ENCODE results near the gene SLC30A4.
A peak's percentile ranks its signal among the peaks of the same experiment; 100 is the strongest.

SLC30A4 gene

DNA sequence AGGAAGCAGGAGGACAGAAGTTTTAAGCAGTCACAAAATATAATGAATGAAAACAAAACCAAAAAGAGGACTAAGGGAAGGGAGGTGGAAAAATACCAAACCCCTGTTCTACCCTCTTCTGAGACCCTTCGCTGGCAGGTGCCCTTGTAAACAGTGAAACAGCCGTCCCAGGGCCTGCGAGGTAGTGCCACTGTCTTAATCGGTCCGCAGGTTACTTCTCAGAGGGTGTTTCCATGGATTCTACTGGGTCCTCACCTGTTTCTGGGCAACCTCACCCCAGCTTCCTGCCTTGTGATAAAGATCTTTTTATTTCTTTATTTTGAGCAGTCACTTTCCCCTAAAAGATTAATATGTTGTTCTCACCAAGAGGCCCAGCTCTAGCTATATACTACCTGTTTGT lies 65.3 kb downstream of the SLC30A4 start:
- Histone ChIP-seq H3K4me3 (peak overlapping the region in 2 of 7 experiments; percentile 15 to 28), H3K27ac (peak overlapping the region in 16 of 21 experiments; percentile 26 to 78 (median 58))

DNA sequence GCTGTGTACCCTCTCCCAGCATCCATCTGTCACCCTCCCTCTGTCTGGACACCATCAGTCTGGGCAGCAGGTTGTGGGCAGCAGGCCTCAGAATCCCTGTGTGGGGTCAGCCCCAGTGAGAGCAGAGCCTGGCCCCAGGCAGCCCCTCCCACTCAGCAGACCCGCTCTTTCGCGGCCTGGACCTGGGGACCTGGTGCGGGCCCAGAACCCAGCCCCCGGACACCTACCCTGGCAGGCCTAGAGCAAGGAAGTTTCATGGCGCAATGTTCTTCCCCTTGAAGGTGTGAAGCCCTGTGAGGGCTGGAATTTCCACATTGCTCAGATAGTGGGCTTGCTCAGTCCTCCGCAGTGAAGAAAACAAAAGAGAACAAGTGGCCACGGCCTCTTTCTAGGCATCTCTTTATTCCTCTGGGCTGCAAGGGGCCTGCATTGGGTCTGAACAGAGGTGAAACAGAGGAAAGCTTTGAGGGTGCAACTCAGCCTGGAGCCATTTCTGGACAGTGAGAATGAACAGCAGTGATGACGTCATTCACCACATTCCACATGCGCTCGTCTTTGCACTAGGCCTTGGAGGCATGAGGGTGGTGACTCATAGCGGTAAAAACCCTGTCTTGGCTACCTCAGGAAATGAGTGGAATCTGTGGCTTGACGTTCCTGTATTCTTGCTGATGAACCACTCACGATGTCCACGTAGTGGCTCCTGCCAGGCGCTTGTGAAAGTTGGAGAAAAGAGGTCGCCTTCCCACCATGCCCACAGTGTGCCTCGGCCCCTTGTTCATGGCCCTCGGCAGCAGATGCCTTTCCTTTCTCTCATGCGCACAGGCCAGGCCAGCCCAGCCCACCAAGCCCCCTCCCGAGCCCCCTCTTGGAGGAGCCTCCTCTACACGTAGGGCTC lies 66.1 kb downstream of the SLC30A4 start:
- Histone ChIP-seq H3K27ac (peak overlapping the region in 19 of 21 experiments; percentile 26 to 78 (median 60)), H3K4me3 (no peak overlapping the region)

DNA sequence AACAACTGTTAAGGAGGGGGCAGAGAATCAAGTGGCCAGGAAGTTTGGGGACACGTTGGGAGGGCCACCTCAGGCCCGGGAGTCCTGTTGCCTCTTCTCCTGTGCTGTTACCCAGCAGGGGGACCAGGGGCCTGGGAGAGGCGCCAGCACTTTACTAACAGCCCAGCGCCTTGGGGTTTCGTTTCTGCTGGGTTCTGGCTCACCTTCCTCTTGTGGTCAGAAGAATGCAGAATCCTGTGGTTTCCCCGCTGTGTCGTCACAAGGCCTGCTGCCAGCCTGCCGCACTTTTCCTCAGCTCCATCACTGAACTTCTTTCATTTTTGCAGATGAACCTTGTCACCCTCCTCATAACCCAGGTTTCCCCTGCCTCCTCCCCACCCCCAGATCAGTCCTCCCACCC lies 67.7 kb downstream of the SLC30A4 start:
- H3K27ac ChIP-seq, result peak overlapping the region in 14 of 21 experiments; percentile 28 to 78 (median 63)
- H3K4me3 ChIP-seq, result no peak overlapping the region

DNA sequence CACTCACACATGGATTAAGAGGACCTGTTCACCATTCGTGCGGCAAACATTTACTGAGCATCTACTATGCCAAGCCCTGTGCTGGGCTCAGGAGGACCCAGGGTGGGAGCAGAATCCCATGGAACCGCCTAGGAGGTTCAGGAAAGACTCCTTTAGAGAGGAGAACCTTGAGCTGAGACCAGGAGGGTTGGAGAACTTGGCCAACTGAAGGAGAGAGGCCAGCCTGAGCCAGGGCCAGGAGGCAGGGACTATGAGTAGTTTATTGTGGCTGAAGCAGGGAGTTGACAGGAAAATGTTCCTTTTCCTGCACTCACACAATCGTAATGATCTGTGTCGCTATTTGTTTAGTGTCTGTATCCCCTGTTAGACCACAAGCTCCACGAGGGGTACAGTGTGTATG lies 71.3 kb downstream of the SLC30A4 start:
- no peak overlapping the region for H3K4me3 ChIP-seq
- H3K27ac ChIP-seq, result peak overlapping the region in 1 of 21 experiments; percentile 15

DNA sequence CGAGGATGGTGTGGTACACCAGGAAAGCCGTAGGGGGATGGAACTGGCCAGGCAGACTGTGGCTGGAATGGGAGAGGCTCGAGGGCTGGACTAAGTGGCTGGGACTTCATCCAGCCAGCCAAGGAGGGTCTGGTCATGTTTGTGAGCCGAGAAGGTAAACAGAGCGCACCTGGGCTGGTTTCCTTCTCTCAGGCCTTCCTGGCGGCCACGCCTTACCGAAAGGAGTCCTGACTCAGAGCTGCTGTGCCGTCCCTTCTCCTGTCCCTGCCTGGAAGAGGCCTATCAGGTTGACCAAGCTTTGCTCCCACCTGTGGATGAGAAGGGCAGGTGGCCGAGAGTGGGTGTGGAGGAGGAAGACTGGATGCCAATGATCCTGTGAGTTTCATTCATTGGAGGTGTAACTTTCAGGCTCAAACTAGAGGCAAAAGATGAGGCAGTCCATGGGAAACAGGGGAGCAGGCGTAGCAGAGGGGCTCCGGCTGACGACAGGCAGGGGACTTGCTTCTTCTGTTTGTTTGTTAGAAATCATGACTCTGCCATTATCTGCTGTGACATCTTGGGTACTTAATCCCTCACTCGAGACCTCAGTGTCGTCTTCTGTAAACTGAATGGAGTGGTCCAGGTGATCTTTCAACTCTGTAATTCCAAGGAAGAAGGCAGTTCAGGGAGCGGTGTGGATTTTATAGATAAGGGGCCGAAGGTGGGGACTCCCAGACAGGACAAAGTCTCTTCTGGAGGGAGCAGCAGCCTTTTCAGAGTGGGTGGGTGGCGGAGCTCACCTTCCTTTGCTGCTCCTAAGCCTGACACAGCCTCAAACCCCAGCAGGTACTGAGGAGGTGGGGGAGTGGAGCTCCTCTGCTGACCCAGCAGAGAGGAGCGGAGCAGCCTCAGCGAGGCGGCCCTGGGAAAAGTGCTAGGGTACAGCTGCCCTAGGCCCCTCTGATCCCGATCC lies 72.4 kb downstream of the SLC30A4 start:
- peak overlapping the region in 1 of 21 experiments; percentile 15 for H3K27ac ChIP-seq

DNA sequence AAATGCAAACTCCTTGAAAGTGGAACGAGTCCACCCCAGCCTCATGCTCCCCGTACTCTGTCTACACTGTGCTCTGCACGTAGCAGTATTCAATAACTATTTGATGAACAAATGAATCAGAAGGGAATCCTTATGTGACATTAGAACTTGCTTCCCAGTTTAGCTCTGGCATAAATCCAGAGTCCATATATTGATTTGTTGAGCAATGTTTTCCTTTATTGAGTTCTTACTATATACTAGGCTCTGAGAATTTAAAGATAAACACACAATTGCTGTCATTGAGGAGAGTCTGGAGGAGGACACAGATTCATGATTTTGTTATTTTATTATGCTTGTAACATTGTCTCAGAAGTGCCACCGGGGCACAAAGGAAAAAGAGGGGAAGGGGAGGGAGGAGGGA lies 73.2 kb downstream of the SLC30A4 start:
- Histone ChIP-seq H3K27ac (peak overlapping the region in 2 of 21 experiments; percentile 7 to 24), H3K4me3 (no peak overlapping the region)

More for the DNA sequence above, 72.4 kb downstream of the SLC30A4 start:
- H3K4me3 ChIP-seq, result no peak overlapping the region

DNA sequence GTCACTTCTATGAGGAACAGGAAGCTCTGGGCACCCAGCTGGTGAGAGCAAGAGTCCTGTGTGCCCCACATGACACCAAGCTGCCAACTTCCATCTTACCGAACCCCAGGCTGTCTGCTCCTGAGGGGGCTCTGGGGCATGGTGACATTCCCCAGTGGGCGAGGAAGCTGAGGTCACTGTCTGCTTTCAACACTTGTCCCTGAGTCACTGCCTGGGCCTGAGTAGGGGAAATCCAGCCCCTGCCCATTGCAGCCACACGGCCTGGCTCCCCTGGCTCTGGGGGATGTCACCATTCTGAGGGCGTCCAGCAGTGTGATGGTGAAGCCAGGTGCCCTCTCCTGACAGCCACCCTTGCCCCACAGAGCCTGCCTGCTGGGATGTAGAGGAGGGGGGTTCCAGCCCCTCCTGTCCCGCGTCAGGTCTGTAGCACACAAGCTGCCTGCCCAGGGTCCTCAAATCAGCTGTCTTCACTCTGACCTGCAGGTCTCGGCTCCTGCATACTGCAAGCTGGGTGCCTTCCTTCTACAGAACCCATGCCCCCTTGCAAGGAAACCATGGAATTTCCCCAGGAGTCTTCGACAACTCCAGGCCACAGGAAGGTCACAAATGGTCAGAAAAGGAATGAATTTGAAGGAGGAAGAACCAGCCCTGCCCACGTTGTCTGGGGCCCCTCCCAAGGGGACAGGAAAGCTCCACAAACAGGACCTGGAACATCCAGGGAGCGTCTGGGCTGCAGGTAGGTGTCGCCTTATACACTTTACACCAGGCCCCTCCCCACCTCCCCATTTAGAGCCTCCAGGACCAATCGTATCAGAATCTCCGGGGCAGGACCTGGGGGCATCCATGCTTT lies 74.3 kb downstream of the SLC30A4 start:
- Histone ChIP-seq H3K4me3 (no peak overlapping the region), H3K27ac (peak overlapping the region in 3 of 21 experiments; percentile 7 to 23 (median 12))

GRCh38 chr15:45443645-45444044 lies 78.9 kb downstream of the SLC30A4 start:
- H3K27ac ChIP-seq, result no peak overlapping the region
- H3K4me3 ChIP-seq, result no peak overlapping the region

GRCh38 chr15:45442507-45443135 lies 79.9 kb downstream of the SLC30A4 start:
- Histone ChIP-seq H3K4me3 (no peak overlapping the region), H3K27ac (no peak overlapping the region)

DNA sequence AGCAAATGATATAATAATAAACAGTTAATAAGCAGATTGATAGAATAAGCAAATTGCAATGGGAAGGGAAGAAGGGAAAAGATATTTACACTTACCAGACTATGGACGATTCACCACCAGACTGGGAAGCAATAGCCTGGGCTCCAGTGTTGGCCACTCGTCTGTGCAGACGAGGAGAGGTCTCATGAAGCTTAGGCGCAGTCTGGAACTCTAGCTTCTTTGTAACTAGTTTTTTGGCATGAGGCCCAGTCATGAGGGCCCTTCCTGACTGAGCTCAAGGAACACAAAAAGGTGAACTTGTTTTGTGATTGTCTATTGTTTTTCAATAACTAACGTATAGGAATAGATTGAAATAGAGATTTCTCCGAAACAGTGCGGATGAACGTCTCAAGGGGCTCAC lies 80.9 kb downstream of the SLC30A4 start:
- Histone ChIP-seq H3K4me3 (no peak overlapping the region), H3K27ac (no peak overlapping the region)

- H3K4me3 ChIP-seq, result no peak overlapping the region
- no peak overlapping the region for H3K27ac ChIP-seq
These were observed 81.5 kb downstream of the SLC30A4 start for GRCh38 chr15:45441036-45441435.

- Histone ChIP-seq H3K27ac (no peak overlapping the region), H3K4me3 (no peak overlapping the region)
These were observed 82.9 kb downstream of the SLC30A4 start for GRCh38 chr15:45439521-45440260.

GRCh38 chr15:45435124-45435903 lies 87.2 kb downstream of the SLC30A4 start:
- Histone ChIP-seq H3K27ac (no peak overlapping the region), H3K4me3 (no peak overlapping the region)

DNA sequence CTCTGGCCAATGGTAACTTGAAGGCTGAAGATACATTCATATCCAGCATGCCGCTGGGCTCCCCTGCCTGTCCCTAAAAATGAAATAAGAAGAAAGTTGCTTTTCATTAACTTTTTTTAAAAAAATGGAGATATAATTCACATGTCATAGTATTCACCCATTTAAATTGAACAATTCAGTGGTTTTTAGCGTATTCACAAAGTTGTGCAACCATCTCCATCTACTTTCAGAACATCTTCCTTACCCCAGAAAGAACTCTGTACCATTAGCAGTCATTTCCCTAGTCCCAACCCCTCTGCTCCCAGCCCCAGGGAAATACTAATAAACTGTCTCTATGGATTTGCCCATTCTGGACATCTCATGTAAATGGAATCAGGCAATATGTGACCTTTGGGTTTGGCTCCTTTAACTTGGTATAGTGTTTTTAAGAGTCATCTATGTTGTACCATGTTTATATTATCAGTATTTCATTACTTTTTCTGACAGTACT lies 88.4 kb downstream of the SLC30A4 start:
- H3K27ac ChIP-seq, result no peak overlapping the region
- H3K4me3 ChIP-seq, result no peak overlapping the region

GRCh38 chr15:45431511-45431910 lies 91.0 kb downstream of the SLC30A4 start:
- Histone ChIP-seq H3K4me3 (no peak overlapping the region), H3K27ac (no peak overlapping the region)

GRCh38 chr15:45429941-45430792 lies 92.4 kb downstream of the SLC30A4 start:
- Histone ChIP-seq H3K27ac (peak overlapping the region in 1 of 21 experiments; percentile 22), H3K4me3 (peak overlapping the region; percentile 25 to 37 (median 28))
